Esophagus muscularis mucosa (tissue), 4 donors: ENCODE data around the gene DCUN1D4. TPM values are rescaled to one million over a fixed set of nuclear protein-coding genes. Genes with fewer than 3 reads are reported as not detected.
A peak's percentile ranks its signal among the peaks of the same experiment; 100 is the strongest.

ENCODE experiments used
- DNase-seq: peaks from one replicate; pipeline ENCODE4 v3.0.0-alpha.2; 2017; ENCODE audit errors: extremely low spot score
- H3K27ac ChIP-seq, 4 donors: fragments of 200-600 bp; sonication (generic); replicated peaks in 1 of 4; 1 replicate in 3 of 4; 2 replicates in 1 of 4; pipeline ENCODE4 v1.5.1; 2016 to 2019; ENCODE audit warnings: mild to moderate bottlenecking in 1 of 4
- H3K27me3 ChIP-seq, 4 donors: fragments of 200-600 bp; sonication (generic); one replicate each; pipeline versions ENCODE4 v1.5.1 to v1.6.0; 2016 to 2019
- H3K36me3 ChIP-seq, 4 donors: fragments of 200-600 bp; sonication (generic); one replicate each; pipeline ENCODE4 v1.5.1; 2016 to 2019
- H3K4me1 ChIP-seq, 4 donors: fragments of 200-600 bp; sonication (generic); one replicate each; pipeline ENCODE4 v1.5.1; 2016 to 2019
- H3K4me3 ChIP-seq, 4 donors: fragments of 200-600 bp; sonication (generic); 1 replicate in 2 of 4; 2 replicates in 2 of 4; pipeline ENCODE4 v1.5.1; 2016 to 2019; ENCODE audit warnings: mild to moderate bottlenecking in 4 of 4, moderate library complexity in 1 of 4
- H3K9me3 ChIP-seq, 4 donors: fragments of 200-600 bp; sonication (generic); 1 replicate in 3 of 4; 2 replicates in 1 of 4; pipeline ENCODE4 v1.5.1; 2016 to 2019
- EP300 ChIP-seq: sonication (generic); formaldehyde crosslinking; IDR thresholded peaks from one replicate; pipeline ENCODE4 v1.6.1; 2017; ENCODE audit warnings: antibody characterized with exemption
- POLR2A ChIP-seq: fragments of 450-650 bp; IDR thresholded peaks from one replicate; pipeline ENCODE4 v1.6.1; 2017; ENCODE audit warnings: antibody characterized with exemption, moderate library complexity, mild to moderate bottlenecking, low read depth
- POLR2AphosphoS5 ChIP-seq, 2 donors: sonication (generic); formaldehyde crosslinking; IDR thresholded peaks; one replicate each; pipeline ENCODE4 v1.6.1; 2017; ENCODE audit warnings: antibody characterized with exemption in 2 of 2
- WGBS: methylation state at CpG from one replicate; pipeline ENCODE4 v1.1.5; 2018; 5-methylcytosine and 5-hydroxymethylcytosine counted together
- intact Hi-C: fragments of 100-400 bp; cut with DNase I; formaldehyde crosslinking; loops from one replicate; pipeline ENCODE4 v1.15.1; 2023
- total RNA-seq, 4 donors: library from RNA; depleted of rRNA; stranded (reverse); fragments of >200 nt; gene quantifications; one replicate each; pipeline versions ENCODE4 v1.1.0 to v1.2.1, GENCODE V29; 2016
- TF ChIP-seq, protein P1 (sequence below), 3 experiments: fragments of 200-600 bp in 2 of 3; fragments of 450-650 bp in 1 of 3; sonication (generic) in 2 of 3; IDR thresholded peaks; one replicate each; pipeline ENCODE4 v1.5.1; 2017 to 2019; ENCODE audit warnings: antibody characterized with exemption in 3 of 3, mild to moderate bottlenecking in 2 of 3, moderate library complexity in 1 of 3

The DCUN1D4 gene
- 10 to 100 TPM; 36.0 to 70.6 (median 51.9) TPM for total RNA-seq

DNA sequence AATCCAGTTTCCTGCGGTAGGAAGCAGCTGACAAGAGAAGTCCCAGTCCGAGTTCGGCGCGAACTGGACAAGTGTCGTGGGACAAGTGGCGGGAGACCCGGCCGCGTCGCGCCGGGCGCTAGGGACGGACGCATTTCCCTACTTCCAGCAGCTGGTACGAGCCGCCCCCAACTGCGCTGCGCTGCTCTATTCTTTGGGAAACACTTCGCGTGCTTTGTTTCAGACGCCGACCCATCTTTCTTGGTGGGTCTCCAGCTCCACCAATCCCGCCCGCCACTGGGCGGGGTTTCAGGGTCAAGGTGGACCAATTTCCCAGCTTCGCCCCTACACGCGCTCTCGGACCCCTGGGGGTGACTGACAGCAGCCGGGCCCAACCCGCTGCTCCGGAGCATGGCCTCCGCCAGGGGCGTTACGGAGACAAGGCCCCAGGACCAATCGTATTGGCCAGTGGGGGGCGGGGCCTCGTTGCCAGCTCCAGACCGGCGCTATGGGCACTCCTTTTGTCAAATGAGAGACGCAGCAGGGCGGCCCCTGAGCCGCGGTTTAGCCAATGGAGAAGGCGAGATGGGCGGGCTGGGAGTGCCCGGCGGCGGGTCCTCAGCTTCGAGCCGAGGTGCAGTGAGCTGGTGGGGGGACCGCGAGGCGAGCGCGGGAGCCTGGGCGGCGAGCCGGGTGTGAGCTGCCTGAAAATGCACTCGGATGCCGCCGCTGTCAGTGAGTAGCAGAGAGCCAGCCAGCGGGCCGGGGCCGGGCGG, at the start of gene DCUN1D4:
DCUN1D4 (plus strand) TSS at position 600 of the 755 bp plus-strand sequence; CDS start at position 690, 90 bp downstream.
- intact Hi-C loops, result no loop called here
- peak; percentile 100 for DNase-seq
- 0% methylated on average over 40 of the region's 68 CpGs for WGBS
- Histone ChIP-seq H3K4me3 (peak within 1 kb of the TSS; percentile 76 to 95 (median 88)), H3K27ac (peak within 1 kb of the TSS; percentile 94 to 99 (median 96)), H3K36me3 (no peaks in the 10 kb centered on the region), H3K4me1 (peaks cover 12 to 39% (median 35%) of the 10 kb centered on the region in 4 donors), H3K27me3 (no peaks in the 10 kb centered on the region), H3K9me3 (no peaks in the 10 kb centered on the region)
- TF ChIP-seq, protein P1, sequence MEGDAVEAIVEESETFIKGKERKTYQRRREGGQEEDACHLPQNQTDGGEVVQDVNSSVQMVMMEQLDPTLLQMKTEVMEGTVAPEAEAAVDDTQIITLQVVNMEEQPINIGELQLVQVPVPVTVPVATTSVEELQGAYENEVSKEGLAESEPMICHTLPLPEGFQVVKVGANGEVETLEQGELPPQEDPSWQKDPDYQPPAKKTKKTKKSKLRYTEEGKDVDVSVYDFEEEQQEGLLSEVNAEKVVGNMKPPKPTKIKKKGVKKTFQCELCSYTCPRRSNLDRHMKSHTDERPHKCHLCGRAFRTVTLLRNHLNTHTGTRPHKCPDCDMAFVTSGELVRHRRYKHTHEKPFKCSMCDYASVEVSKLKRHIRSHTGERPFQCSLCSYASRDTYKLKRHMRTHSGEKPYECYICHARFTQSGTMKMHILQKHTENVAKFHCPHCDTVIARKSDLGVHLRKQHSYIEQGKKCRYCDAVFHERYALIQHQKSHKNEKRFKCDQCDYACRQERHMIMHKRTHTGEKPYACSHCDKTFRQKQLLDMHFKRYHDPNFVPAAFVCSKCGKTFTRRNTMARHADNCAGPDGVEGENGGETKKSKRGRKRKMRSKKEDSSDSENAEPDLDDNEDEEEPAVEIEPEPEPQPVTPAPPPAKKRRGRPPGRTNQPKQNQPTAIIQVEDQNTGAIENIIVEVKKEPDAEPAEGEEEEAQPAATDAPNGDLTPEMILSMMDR (IDR thresholded peaks at IDR 0.05), result peak; percentile 14 to 46 (median 34)
- TF ChIP-seq POLR2AphosphoS5 (IDR thresholded peaks at IDR 0.05) (peak; percentile 73 to 89), EP300 (no peak), POLR2A (peak; percentile 69)

DNA sequence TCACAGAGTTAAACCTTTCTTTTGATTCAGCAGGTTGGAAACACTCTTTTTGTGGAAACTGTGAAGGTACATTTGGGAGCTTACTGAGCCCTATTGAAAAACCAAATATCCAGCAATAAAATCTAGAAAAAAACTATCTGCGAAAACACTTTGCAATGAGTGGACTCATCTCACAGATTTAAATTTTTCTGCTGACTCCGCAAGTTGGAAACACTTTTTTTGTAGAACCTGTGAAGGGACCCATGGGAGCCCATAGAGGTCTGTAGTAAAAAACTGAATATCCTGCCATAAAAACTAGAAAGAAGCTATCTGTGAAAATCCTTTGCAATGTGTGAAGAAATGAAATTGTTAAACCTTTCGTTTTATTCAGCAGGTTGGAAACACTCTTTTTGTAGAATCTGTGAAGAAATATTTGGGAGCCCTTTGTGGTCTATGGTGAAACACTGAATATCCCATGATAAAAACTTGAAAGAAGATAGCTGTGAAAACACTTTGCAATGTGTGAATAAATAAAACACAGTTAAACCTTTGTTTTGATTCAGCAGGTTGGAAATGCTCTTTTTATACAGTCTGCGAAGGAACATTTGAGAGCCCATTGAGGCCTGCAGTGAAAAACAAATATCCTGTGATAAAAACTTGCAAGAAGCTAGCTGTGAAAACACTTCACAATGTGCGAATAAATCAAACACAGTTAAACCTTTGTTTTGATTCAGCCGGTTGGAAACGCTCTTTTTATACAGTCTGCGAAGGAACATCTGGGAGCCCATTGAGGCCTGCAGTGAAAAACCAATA, 22.3 kb upstream of the DCUN1D4 start:
- H3K4me3 ChIP-seq, result no peak overlapping the region
- H3K27me3 ChIP-seq, result no peaks in the 10 kb centered on the region
- peaks cover 0 to 36% (median 28%) of the 10 kb centered on the region in 4 donors for H3K9me3 ChIP-seq
- no peak for DNase-seq
- H3K4me1 ChIP-seq, result no peaks in the 10 kb centered on the region
- no peak for TF ChIP-seq POLR2AphosphoS5 (IDR thresholded peaks at IDR 0.05)
- TF ChIP-seq EP300, result no peak
- TF ChIP-seq, protein P1 (IDR thresholded peaks at IDR 0.05), result no peak
- no peak for TF ChIP-seq POLR2A
- no peak overlapping the region for H3K27ac ChIP-seq
- intact Hi-C loops, result no loop called here
- no peaks in the 10 kb centered on the region for H3K36me3 ChIP-seq
- WGBS, result 83% methylated on average over 8 of the region's 8 CpGs

DNA sequence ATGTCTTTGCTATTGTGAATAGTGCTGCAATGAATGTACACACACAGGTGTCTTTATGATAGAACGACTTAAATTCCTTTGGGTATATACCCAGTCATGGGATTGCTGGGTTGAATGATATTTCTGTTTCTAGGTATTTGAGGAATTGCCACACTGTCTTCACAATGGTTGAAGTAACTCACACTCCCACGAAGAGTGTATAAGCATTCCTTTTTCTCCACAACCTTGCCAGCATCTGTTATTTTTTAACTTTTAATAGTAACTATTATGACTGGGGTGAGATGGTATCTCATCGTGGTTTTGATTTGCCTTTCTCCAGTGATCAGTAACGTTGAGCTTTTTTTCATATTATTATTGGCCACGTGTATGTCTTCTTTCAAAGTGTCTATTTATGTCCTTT, 17.6 kb upstream of the DCUN1D4 start:
- H3K27ac ChIP-seq, result no peak overlapping the region
- WGBS, result 65% methylated on average over 5 of the region's 5 CpGs
- H3K36me3 ChIP-seq, result no peaks in the 10 kb centered on the region
- intact Hi-C loops, result no loop called here
- TF ChIP-seq POLR2A (no peak), POLR2AphosphoS5 (IDR thresholded peaks at IDR 0.05) (no peak), EP300 (no peak)
- TF ChIP-seq, protein P1 (IDR thresholded peaks at IDR 0.05), result no peak
- H3K4me1 ChIP-seq, result no peaks in the 10 kb centered on the region
- peaks cover 0 to 17% (median 10%) of the 10 kb centered on the region in 4 donors for H3K9me3 ChIP-seq
- H3K27me3 ChIP-seq, result no peaks in the 10 kb centered on the region
- H3K4me3 ChIP-seq, result no peak overlapping the region
- DNase-seq, result no peak

DNA sequence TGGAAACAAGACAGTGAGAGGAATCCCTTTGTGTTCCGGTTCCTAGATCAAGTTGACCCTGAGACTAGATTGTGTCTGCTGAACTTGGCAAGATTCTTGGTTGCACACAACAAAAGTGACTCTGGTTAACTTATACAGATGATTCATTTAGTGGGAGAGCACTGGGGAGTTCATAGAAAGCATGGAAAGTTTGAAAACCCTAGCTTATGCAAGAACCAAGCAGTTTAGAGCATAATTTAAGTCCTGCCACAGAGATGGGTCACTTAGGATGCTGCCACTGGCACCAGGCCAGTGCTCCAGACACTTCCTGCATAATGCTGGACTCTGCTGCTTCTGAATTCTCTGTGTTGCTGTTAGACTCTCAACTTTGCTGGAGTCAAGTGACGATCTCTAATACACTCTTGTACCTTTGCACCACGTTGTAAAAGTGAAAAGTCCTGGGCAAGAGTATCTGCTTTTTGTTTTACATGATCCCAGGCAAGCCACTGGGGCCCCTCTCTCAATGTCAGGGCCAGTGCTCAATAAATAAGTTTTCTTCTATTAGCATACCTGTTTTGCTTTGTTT, 12.7 kb upstream of the DCUN1D4 start:
- Histone ChIP-seq H3K9me3 (no peaks in the 10 kb centered on the region), H3K27ac (no peak overlapping the region), H3K4me1 (no peaks in the 10 kb centered on the region), H3K27me3 (no peaks in the 10 kb centered on the region), H3K36me3 (no peaks in the 10 kb centered on the region), H3K4me3 (no peak overlapping the region)
- intact Hi-C loops, result no loop called here
- DNase-seq, result no peak
- no peak for TF ChIP-seq POLR2AphosphoS5 (IDR thresholded peaks at IDR 0.05)
- 68% methylated on average over 3 of the region's 3 CpGs for WGBS

DNA sequence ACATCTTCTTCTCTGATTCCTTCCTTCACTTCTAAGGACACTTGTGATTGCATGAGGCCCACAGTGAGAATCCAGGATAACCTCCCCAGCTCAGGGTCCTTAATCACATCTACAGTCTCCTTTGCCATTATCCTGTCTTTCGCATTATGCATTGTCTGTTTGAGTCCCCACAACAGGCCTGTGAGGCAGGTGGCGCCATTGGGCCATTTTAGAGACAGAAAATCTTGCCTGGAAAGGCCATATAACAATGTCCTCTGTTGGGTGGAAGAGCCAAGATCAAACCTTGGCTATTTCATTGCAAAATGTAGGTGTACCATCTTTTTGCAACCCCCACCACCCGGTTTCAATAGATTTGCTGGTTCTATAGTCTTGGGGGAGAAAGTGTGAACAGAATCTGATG, 11.8 kb upstream of the DCUN1D4 start:
- H3K27me3 ChIP-seq, result no peaks in the 10 kb centered on the region
- no peak for DNase-seq
- H3K4me3 ChIP-seq, result no peak overlapping the region
- no peaks in the 10 kb centered on the region for H3K36me3 ChIP-seq
- no peak overlapping the region for H3K27ac ChIP-seq
- TF ChIP-seq POLR2A (no peak), POLR2AphosphoS5 (IDR thresholded peaks at IDR 0.05) (no peak)
- TF ChIP-seq, protein P1 (IDR thresholded peaks at IDR 0.05), result peak; percentile 67 to 75 (median 68)
- H3K9me3 ChIP-seq, result no peaks in the 10 kb centered on the region
- no peaks in the 10 kb centered on the region for H3K4me1 ChIP-seq
- WGBS, result 29% methylated on average over 3 of the region's 3 CpGs
- intact Hi-C loops, result loop anchor here (1.0 kb wide), 1 partner anchor 195 kb away; no protein-coding TSS in a partner anchor
